HepG2 (cell line): Measurements from ENCODE around the gene C2orf81. TPM values are rescaled to one million over a fixed set of nuclear protein-coding genes. Genes with fewer than 3 reads are reported as not detected.

ENCODE experiments used
- BRCA1 ChIP-seq: sonication (generic); formaldehyde crosslinking; IDR thresholded peaks from 2 replicates; pipeline ENCODE4 v1.4.0; 2020; ENCODE audit warnings: missing genetic modification reagents
- EZH2 ChIP-seq: conservative IDR thresholded peaks from 2 replicates; pipeline ENCODE4 v1.6.1; 2012; ENCODE audit warnings: mild to moderate bottlenecking, low read depth, low read length, moderate library complexity
- FIP1L1 ChIP-seq: fragments of 200-400 bp; formaldehyde crosslinking; IDR thresholded peaks from 2 replicates; pipeline ENCODE4 v1.6.1; 2018; ENCODE audit warnings: low read depth, mild to moderate bottlenecking, low read length, moderate library complexity, borderline replicate concordance; ENCODE audit not compliant: insufficient read depth
- FLYWCH1 ChIP-seq: sonication (generic); formaldehyde crosslinking; IDR thresholded peaks from 2 replicates; pipeline ENCODE4 v1.8.1; 2023; ENCODE audit warnings: mild to moderate bottlenecking, missing genetic modification reagents
- GABPB1 ChIP-seq: IDR thresholded peaks from 2 replicates; pipeline ENCODE4 v1.6.1; 2016; ENCODE audit warnings: mild to moderate bottlenecking, missing genetic modification reagents, moderate library complexity, missing compliant biosample characterization
- GMEB1 ChIP-seq: sonication (generic); formaldehyde crosslinking; IDR thresholded peaks from 2 replicates; pipeline ENCODE4 v1.5.1; 2020; ENCODE audit warnings: missing genetic modification reagents, mild to moderate bottlenecking, borderline replicate concordance
- ISX ChIP-seq: sonication (generic); formaldehyde crosslinking; conservative IDR thresholded peaks from 2 replicates; pipeline ENCODE4 v1.5.0; 2020; ENCODE audit warnings: missing genetic modification reagents
- JDP2 ChIP-seq: sonication (generic); formaldehyde crosslinking; IDR thresholded peaks from 2 replicates; pipeline ENCODE4 v1.8.1; 2022; ENCODE audit warnings: missing genetic modification reagents, borderline replicate concordance
- KDM3A ChIP-seq: IDR thresholded peaks from 2 replicates; pipeline ENCODE4 v1.6.1; 2018; ENCODE audit warnings: low read depth, missing compliant biosample characterization
- NAIF1 ChIP-seq: sonication (generic); formaldehyde crosslinking; IDR thresholded peaks from 2 replicates; pipeline ENCODE4 v1.5.0; 2020; ENCODE audit warnings: mild to moderate bottlenecking, missing genetic modification reagents, borderline replicate concordance
- NCOA5 ChIP-seq: sonication (generic); formaldehyde crosslinking; IDR thresholded peaks from 2 replicates; pipeline ENCODE4 v1.4.0; 2020; ENCODE audit warnings: missing genetic modification reagents
- ONECUT2 ChIP-seq: sonication (generic); formaldehyde crosslinking; IDR thresholded peaks from 2 replicates; pipeline ENCODE4 v1.4.0; 2020; ENCODE audit warnings: missing genetic modification reagents
- PPARG ChIP-seq: conservative IDR thresholded peaks from 2 replicates; pipeline ENCODE4 v1.6.1; 2016; ENCODE audit warnings: missing biosample characterization, missing genetic modification reagents
- RORA ChIP-seq: sonication (generic); formaldehyde crosslinking; IDR thresholded peaks from 2 replicates; pipeline ENCODE4 v1.5.0; 2020; ENCODE audit warnings: mild to moderate bottlenecking, missing genetic modification reagents, moderate library complexity
- SETDB1 ChIP-seq: sonication (generic); formaldehyde crosslinking; IDR thresholded peaks from 2 replicates; pipeline ENCODE4 v1.5.1; 2020; ENCODE audit warnings: missing genetic modification reagents, mild to moderate bottlenecking, borderline replicate concordance
- SIX4 ChIP-seq: sonication (generic); formaldehyde crosslinking; IDR thresholded peaks from 2 replicates; pipeline ENCODE4 v1.4.0; 2020; ENCODE audit warnings: missing genetic modification reagents
- SP2 ChIP-seq: sonication (generic); formaldehyde crosslinking; IDR thresholded peaks from 2 replicates; pipeline ENCODE4 v1.5.1; 2020; ENCODE audit warnings: mild to moderate bottlenecking, missing genetic modification reagents
- WIZ ChIP-seq: sonication (generic); formaldehyde crosslinking; IDR thresholded peaks from 2 replicates; pipeline ENCODE4 v1.5.1; 2020; ENCODE audit warnings: mild to moderate bottlenecking, missing genetic modification reagents
- ZFP1 ChIP-seq: IDR thresholded peaks from 2 replicates; pipeline ENCODE4 v1.6.1; 2016
- ZNF34 ChIP-seq: sonication (generic); formaldehyde crosslinking; IDR thresholded peaks from 2 replicates; pipeline ENCODE4 v1.4.0; 2020; ENCODE audit warnings: mild to moderate bottlenecking, missing genetic modification reagents, borderline replicate concordance
- ZNF510 ChIP-seq: sonication (generic); formaldehyde crosslinking; IDR thresholded peaks from 2 replicates; pipeline ENCODE4 v1.4.0; 2020; ENCODE audit warnings: low read depth, mild to moderate bottlenecking, missing genetic modification reagents
- ZNF720 ChIP-seq: sonication (generic); formaldehyde crosslinking; IDR thresholded peaks from 2 replicates; pipeline ENCODE4 v1.4.0; 2020; ENCODE audit warnings: missing genetic modification reagents
- ZNF761 ChIP-seq: sonication (generic); formaldehyde crosslinking; conservative IDR thresholded peaks from 2 replicates; pipeline ENCODE4 v1.4.0; 2020; ENCODE audit warnings: mild to moderate bottlenecking, missing genetic modification reagents
- ZNF775 ChIP-seq: sonication (generic); formaldehyde crosslinking; IDR thresholded peaks from 2 replicates; pipeline ENCODE4 v1.4.0; 2020; ENCODE audit warnings: missing genetic modification reagents, mild to moderate bottlenecking, moderate library complexity, borderline replicate concordance
- ZSCAN31 ChIP-seq: sonication (generic); formaldehyde crosslinking; IDR thresholded peaks from 2 replicates; pipeline ENCODE4 v1.5.0; 2020; ENCODE audit warnings: low read depth, mild to moderate bottlenecking, missing genetic modification reagents
- polyA plus RNA-seq, 8 experiments: library from polyadenylated mRNA; depleted of rRNA in 3 of 8; stranded (reverse) in 7 of 8; unstranded in 1 of 8; fragments of >200 nt; fragmentation: Illumina TruSeq in 4 of 8; extraction: Trizol in 4 of 8; gene quantifications; 2 replicates each; pipeline versions ENCODE4 v1.2.1 to v1.2.3, GENCODE V29; 2011 to 2016; ENCODE audit warnings: low read depth in 4 of 8, missing spikeins in 1 of 8, mixed read lengths in 1 of 8; ENCODE audit not compliant: insufficient read depth in 1 of 8
- total RNA-seq, 5 experiments: library from RNA; depleted of rRNA; stranded (reverse); fragments of >200 nt; fragmentation: Illumina TruSeq; extraction: Trizol; gene quantifications; 2 replicates each; pipeline ENCODE4 v1.2.3, GENCODE V29; 2016; ENCODE audit warnings: low read depth in 1 of 5
- TF ChIP-seq, protein P1 (sequence below): sonication (generic); formaldehyde crosslinking; IDR thresholded peaks from 2 replicates; pipeline ENCODE4 v1.4.0; 2020; ENCODE audit warnings: missing genetic modification reagents, mild to moderate bottlenecking, borderline replicate concordance

C2orf81 gene
- total and polyA plus RNA-seq, 2 of the 13 experiments (the other 11 are each of a cell fraction or from before 2014, with no cell fraction given), result 0.15 to 0.17 TPM

DNA sequence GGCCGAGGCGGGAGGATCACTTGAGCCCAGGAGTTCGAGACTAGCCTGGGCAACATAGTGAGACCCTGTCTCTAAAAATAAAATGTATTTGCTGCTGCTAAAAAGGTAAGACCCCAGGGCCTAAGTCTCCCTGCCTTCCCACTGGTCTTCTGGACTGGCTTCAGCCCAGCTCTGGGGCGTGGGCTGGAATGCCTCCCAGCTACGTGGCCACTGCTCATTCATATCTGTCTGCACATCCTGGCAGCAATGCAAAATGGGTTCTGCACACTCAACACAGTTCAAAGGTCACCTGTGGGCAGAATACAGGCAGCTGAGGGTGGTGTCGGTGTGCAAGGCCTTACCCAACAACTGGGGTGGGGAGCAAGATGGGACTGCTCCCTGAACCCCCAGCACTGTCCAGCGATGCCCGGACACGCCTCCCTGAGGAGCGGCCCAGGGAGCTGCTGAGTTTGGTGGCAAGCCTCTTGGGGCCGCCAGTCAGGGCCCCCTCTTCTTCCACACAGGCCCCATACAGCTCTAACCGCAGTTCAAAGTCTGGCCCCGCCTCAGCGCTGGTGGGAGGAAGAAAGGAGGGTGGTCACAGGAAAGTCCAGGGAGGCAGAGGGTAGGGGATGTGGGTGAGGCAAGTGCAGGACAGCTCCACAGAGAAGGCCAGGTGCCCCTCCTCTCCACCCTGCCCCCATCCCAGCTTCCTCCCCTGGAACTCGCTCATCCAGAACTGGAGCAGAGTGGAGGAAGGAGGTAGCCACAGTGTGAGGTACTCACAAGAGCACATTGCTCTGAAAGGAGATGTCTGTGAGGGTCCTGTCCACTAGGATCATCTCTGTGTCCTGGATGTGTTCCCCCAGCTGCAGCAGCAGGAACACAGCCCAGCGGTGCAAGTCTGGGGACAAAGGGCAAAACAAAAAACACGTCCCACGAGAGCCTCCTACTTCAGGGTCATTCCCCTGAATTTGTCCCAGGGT is 8.3 kb upstream of the C2orf81 start (continued):
- TF ChIP-seq, protein P1, sequence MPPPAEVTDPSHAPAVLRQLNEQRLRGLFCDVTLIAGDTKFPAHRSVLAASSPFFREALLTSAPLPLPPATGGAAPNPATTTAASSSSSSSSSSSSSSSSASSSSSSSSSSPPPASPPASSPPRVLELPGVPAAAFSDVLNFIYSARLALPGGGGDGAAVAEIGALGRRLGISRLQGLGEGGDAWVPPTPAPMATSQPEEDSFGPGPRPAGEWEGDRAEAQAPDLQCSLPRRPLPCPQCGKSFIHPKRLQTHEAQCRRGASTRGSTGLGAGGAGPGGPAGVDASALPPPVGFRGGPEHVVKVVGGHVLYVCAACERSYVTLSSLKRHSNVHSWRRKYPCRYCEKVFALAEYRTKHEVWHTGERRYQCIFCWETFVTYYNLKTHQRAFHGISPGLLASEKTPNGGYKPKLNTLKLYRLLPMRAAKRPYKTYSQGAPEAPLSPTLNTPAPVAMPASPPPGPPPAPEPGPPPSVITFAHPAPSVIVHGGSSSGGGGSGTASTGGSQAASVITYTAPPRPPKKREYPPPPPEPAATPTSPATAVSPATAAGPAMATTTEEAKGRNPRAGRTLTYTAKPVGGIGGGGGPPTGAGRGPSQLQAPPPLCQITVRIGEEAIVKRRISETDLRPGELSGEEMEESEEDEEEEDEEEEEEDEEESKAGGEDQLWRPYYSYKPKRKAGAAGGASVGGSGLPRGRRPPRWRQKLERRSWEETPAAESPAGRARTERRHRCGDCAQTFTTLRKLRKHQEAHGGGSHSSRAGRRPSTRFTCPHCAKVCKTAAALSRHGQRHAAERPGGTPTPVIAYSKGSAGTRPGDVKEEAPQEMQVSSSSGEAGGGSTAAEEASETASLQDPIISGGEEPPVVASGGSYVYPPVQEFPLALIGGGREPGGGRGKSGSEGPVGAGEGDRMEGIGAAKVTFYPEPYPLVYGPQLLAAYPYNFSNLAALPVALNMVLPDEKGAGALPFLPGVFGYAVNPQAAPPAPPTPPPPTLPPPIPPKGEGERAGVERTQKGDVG (CRISPR knock-in tag), result 0 out of 2 replicates have a peak, but pooled peaks have one; percentile 19
- TF ChIP-seq ZNF775, result 0 out of 2 replicates have a peak, but pooled peaks have one; percentile 54
- TF ChIP-seq WIZ (CRISPR knock-in tag), result peak; percentile 67; the same call in 1 of the 2 replicates
- peak; percentile 42; the same call in 1 of the 2 replicates for TF ChIP-seq GMEB1 (CRISPR knock-in tag)
- no peak for TF ChIP-seq SP2
- no peak for TF ChIP-seq BRCA1 (CRISPR knock-in tag)
- no peak for TF ChIP-seq JDP2 (CRISPR knock-in tag)
- peak; percentile 55; the same call in 1 of the 2 replicates for TF ChIP-seq NAIF1 (CRISPR knock-in tag)
- TF ChIP-seq FLYWCH1, result no peak
- TF ChIP-seq SIX4 (CRISPR knock-in tag), result 0 out of 2 replicates have a peak, but pooled peaks have one; percentile 43
- peak; percentile 88; the same call in 1 of the 2 replicates for TF ChIP-seq ZNF34 (CRISPR knock-in tag)
- peak; percentile 89 for TF ChIP-seq ZSCAN31 (CRISPR knock-in tag)
- no peak for TF ChIP-seq FIP1L1
- TF ChIP-seq KDM3A (CRISPR knock-in tag), result no peak
- no peak for TF ChIP-seq NCOA5
- TF ChIP-seq ZNF761, result peak; percentile 94; the same call in 1 of the 2 replicates
- TF ChIP-seq ISX (CRISPR knock-in tag), result no peak
- TF ChIP-seq ZNF510, result no peak
- no peak for TF ChIP-seq SETDB1 (CRISPR knock-in tag)
- TF ChIP-seq GABPB1 (CRISPR knock-in tag), result peak; percentile 59
- no peak for TF ChIP-seq ZFP1 (CRISPR knock-in tag)
- 0 out of 2 replicates have a peak, but pooled peaks have one; percentile 48 for TF ChIP-seq PPARG
- no peak for TF ChIP-seq RORA (CRISPR knock-in tag)
- no peak for TF ChIP-seq ZNF720 (CRISPR knock-in tag)
- TF ChIP-seq ONECUT2 (CRISPR knock-in tag), result no peak
- TF ChIP-seq EZH2, result no peak
